ENCODE measurements around the gene PVALEF. TPM values are rescaled to one million over a fixed set of nuclear protein-coding genes. Genes with fewer than 3 reads are reported as not detected.

PVALEF gene
- total and polyA plus RNA-seq, 2 donors (not counting 3 experiments of a cell fraction or from before 2014, with no cell fraction given): not detected

GRCh38 chr17:81202318-81202717 lies 37.0 kb downstream of the PVALEF start:
- ChIA-PET POLR2A (no interaction called here), CTCF (interaction anchor here (4.4 kb wide), 1 partner anchor 59 kb away, joined by 91 read pairs; no protein-coding TSS in a partner anchor)
- Histone ChIP-seq H2AFZ (ENCODE audit: low read depth, low read length) (no peak overlapping the region), H3K79me2 (ENCODE audit: control insufficient read depth, insufficient read depth, low read length) (no peaks in the 10 kb centered on the region), H3K4me1 (ENCODE audit: control insufficient read depth, extremely low read depth, insufficient read depth, low read length) (no peaks in the 10 kb centered on the region), H3K9me1 (replicated peaks; ENCODE audit: control insufficient read depth, extremely low read depth, insufficient read depth, low read length) (no peaks in the 10 kb centered on the region), H3K9ac (replicated peaks; ENCODE audit: extremely low read depth, insufficient read depth, low read length) (no peak overlapping the region), H3K27me3 (ENCODE audit: control insufficient read depth in 2 of 2, insufficient read depth in 2 of 2, low read length in 2 of 2) (no peaks in the 10 kb centered on the region), H3K9me3 (replicated peaks; ENCODE audit: control insufficient read depth, insufficient read depth, low read length) (no peaks in the 10 kb centered on the region), H3K4me2 (ENCODE audit: insufficient read depth, low read length) (no peak overlapping the region), H3K36me3 (ENCODE audit: control insufficient read depth in 2 of 2, extremely low read depth in 1 of 2, insufficient read depth in 2 of 2, low read length in 2 of 2) (peaks cover 0 to 4% of the 10 kb centered on the region in 2 experiments), H3K27ac (ENCODE audit: insufficient read depth, low read depth, low read length) (no peak overlapping the region), H3K4me3 (replicated peaks in 1 of 3; ENCODE audit: insufficient read depth in 1 of 3, low read depth in 1 of 3, low read length in 3 of 3) (no peak overlapping the region), H4K20me1 (replicated peaks; ENCODE audit: control insufficient read depth, extremely low read depth, insufficient read depth, low read length) (no peaks in the 10 kb centered on the region)
- no peak for TF ChIP-seq JUN (IDR thresholded peaks at IDR 0.05; ENCODE audit: borderline replicate concordance, insufficient read depth, insufficient read length, low read depth)
- no TSS peak for BruUV-seq (replicated peaks)
- no peak for DNase-seq (ENCODE audit: low read depth, low spot score)
- no peak for FAIRE-seq
- intact Hi-C loops (cut with micrococcal nuclease) (no loop called here), dilution Hi-C loops (cut with MboI; ENCODE audit: extremely low pct_ligation_motif_present, low sequenced_read_pairs) (no loop called here)

- Histone ChIP-seq H3K9me1 (replicated peaks; ENCODE audit: control insufficient read depth, extremely low read depth, insufficient read depth, low read length) (no peaks in the 10 kb centered on the region), H3K27ac (ENCODE audit: insufficient read depth, low read depth, low read length) (no peak overlapping the region), H3K27me3 (ENCODE audit: control insufficient read depth in 2 of 2, insufficient read depth in 2 of 2, low read length in 2 of 2) (no peaks in the 10 kb centered on the region), H2AFZ (ENCODE audit: low read depth, low read length) (no peak overlapping the region), H3K9me3 (replicated peaks; ENCODE audit: control insufficient read depth, insufficient read depth, low read length) (no peaks in the 10 kb centered on the region), H3K79me2 (ENCODE audit: control insufficient read depth, insufficient read depth, low read length) (no peaks in the 10 kb centered on the region), H3K9ac (replicated peaks; ENCODE audit: extremely low read depth, insufficient read depth, low read length) (no peak overlapping the region), H4K20me1 (replicated peaks; ENCODE audit: control insufficient read depth, extremely low read depth, insufficient read depth, low read length) (no peaks in the 10 kb centered on the region), H3K36me3 (ENCODE audit: control insufficient read depth in 2 of 2, extremely low read depth in 1 of 2, insufficient read depth in 2 of 2, low read length in 2 of 2) (peaks cover 0 to 4% of the 10 kb centered on the region in 2 experiments), H3K4me1 (ENCODE audit: control insufficient read depth, extremely low read depth, insufficient read depth, low read length) (no peaks in the 10 kb centered on the region), H3K4me2 (ENCODE audit: insufficient read depth, low read length) (no peak overlapping the region), H3K4me3 (replicated peaks in 1 of 3; ENCODE audit: insufficient read depth in 1 of 3, low read depth in 1 of 3, low read length in 3 of 3) (no peak overlapping the region)
- ChIA-PET POLR2A (no interaction called here), CTCF (interaction anchor here (2.4 to 4.4 kb wide), 2 partner anchors 60 to 61 kb away, joined by 12 to 91 read pairs; no protein-coding TSS in a partner anchor)
- intact Hi-C loops (cut with micrococcal nuclease) (no loop called here), dilution Hi-C loops (cut with MboI; ENCODE audit: extremely low pct_ligation_motif_present, low sequenced_read_pairs) (no loop called here)
- no peak for FAIRE-seq
- TF ChIP-seq MYC (IDR thresholded peaks at IDR 0.05; ENCODE audit: low read depth, low read length) (no peak), MAX (IDR thresholded peaks at IDR 0.05; ENCODE audit: insufficient read depth, insufficient read length) (no peak)
- no peak for DNase-seq (ENCODE audit: low read depth, low spot score)
- BruUV-seq (replicated peaks): no TSS peak
These were observed 37.8 kb downstream of the PVALEF start for GRCh38 chr17:81203136-81203535.
